Fibroblast of mammary gland (primary cell): ENCODE data around the gene LRBA.

Experiments used
- DNase-seq: peaks from one replicate; pipeline ENCODE4 v3.0.0-alpha.2; 2010; ENCODE audit warnings: low read depth
- H3K4me3 ChIP-seq: 2 replicates; pipeline ENCODE4 v1.5.1; 2011; ENCODE audit warnings: low read depth, mild to moderate bottlenecking, low read length, moderate library complexity; ENCODE audit not compliant: control insufficient read depth
- TF ChIP-seq, protein P1 (sequence below): conservative IDR thresholded peaks from 2 replicates; pipeline ENCODE4 v1.5.1; 2011; ENCODE audit warnings: low read depth, low read length, inconsistent platforms; ENCODE audit not compliant: control insufficient read depth, insufficient read depth

The LRBA gene

DNA sequence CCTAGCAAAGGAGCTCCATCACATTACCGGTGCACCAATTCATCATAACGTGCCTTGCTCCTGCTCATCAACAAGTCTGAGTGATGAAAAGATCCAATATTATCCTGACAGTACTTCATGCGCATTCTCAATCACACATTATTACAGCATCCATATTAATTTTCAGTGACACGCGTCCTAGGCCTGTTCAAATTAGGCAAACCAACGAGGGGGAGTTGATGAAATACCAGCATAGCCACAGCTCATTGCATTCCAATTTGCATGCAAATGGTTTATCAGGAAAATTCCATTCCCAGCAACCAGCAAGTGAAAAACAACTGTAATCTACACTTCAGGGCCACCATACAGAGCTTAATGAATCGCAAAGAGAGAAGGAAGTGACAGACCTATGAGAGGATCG lies 699.9 kb downstream of the LRBA start:
- no peak for DNase-seq
- TF ChIP-seq, protein P1, sequence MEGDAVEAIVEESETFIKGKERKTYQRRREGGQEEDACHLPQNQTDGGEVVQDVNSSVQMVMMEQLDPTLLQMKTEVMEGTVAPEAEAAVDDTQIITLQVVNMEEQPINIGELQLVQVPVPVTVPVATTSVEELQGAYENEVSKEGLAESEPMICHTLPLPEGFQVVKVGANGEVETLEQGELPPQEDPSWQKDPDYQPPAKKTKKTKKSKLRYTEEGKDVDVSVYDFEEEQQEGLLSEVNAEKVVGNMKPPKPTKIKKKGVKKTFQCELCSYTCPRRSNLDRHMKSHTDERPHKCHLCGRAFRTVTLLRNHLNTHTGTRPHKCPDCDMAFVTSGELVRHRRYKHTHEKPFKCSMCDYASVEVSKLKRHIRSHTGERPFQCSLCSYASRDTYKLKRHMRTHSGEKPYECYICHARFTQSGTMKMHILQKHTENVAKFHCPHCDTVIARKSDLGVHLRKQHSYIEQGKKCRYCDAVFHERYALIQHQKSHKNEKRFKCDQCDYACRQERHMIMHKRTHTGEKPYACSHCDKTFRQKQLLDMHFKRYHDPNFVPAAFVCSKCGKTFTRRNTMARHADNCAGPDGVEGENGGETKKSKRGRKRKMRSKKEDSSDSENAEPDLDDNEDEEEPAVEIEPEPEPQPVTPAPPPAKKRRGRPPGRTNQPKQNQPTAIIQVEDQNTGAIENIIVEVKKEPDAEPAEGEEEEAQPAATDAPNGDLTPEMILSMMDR = no peak
- H3K4me3 ChIP-seq = no peak overlapping the region

GRCh38 chr4:150314031-150314430 lies 701.1 kb downstream of the LRBA start:
- H3K4me3 ChIP-seq = no peak overlapping the region
- no peak for DNase-seq
- TF ChIP-seq, protein P1 = no peak

GRCh38 chr4:150310159-150310895 lies 704.8 kb downstream of the LRBA start:
- H3K4me3 ChIP-seq = no peak overlapping the region
- TF ChIP-seq, protein P1 = no peak
- peak; percentile 34 for DNase-seq

DNA sequence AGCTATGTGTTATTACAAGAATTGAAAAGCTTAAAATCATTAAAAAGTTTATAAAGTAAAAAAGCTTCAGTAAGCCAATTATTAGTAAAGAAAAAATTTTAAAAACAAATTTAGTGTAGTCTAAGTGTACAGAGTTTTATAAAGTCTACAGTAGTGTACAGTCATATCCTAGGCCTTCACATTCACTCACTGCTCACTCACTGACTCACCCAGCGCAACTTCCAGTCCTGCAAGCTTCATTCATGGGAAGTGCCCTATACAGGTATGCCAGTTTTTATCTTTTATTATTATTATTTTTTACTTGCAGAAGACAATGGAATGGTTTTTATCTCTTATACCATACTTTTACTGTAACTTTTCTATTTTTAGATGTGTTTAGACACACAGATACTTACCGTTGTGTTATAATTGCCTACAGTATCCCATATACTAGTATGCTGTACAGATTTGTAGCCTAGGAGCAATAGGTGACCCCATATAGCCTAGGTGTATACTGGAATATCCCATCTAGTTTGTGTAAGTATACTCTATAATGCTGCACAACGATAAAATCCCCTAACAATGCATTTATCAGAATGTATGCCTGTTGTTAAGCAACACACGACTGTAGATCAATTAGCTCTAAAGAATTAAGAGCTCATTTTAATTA lies 706.1 kb downstream of the LRBA start:
- TF ChIP-seq, protein P1 = no peak
- no peak overlapping the region for H3K4me3 ChIP-seq
- peak; percentile 65 for DNase-seq

DNA sequence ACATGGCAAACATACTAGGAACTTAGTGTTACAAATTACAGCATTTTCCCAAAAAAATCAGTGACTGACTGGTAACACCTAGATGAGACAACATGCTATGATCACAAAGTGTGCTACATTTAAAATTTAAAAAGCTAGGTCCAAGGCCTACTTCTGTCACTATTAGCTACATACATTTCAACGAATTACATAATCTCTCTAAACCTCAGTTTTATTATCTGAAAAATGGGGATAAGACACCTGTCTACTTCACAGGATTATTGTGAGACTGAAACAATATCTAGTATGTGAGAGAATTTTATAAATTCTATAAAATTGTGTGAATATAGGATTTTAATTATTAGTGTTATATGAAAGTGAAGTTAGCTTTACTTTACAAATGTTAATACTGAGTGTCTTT lies 708.4 kb downstream of the LRBA start:
- DNase-seq = no peak
- H3K4me3 ChIP-seq = no peak overlapping the region
- TF ChIP-seq, protein P1 = no peak

- TF ChIP-seq, protein P1 = no peak
- no peak overlapping the region for H3K4me3 ChIP-seq
- peak; percentile 59 for DNase-seq
Observed at GRCh38 chr4:150305995-150306394, 709.1 kb downstream of the LRBA start.

DNA sequence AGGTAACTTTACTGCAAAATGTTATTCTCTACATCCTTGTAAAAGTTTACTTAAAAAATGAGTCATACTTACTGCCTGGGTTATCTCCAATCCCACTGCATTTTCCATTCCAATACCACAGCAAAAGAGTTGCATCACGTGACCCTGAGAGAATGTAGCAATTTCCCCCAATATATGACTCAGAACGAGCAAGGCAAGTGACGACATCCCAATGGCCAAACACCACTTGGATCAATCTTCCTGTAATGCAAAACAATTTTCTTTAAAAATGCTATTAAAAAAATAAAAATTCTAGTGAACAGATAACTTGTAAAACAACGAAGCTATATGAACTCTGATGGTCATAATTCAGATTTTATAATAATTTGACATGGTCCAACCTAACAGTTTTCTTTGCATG lies 712.5 kb downstream of the LRBA start:
- no peak overlapping the region for H3K4me3 ChIP-seq
- peak; percentile 98 for DNase-seq
- TF ChIP-seq, protein P1 = no peak
